GM19463 (cell line): ENCODE results near the gene SYT11.
A peak's percentile ranks its signal among the peaks of the same experiment; 100 is the strongest.

ENCODE experiments used
- ATAC-seq: cut with Tn5 transposase; IDR thresholded peaks from one replicate; pipeline ENCODE4 v1.9.1; 2021; ENCODE audit warnings: mild to moderate bottlenecking, moderate library complexity; ENCODE audit not compliant: unreplicated experiment

The SYT11 gene

DNA sequence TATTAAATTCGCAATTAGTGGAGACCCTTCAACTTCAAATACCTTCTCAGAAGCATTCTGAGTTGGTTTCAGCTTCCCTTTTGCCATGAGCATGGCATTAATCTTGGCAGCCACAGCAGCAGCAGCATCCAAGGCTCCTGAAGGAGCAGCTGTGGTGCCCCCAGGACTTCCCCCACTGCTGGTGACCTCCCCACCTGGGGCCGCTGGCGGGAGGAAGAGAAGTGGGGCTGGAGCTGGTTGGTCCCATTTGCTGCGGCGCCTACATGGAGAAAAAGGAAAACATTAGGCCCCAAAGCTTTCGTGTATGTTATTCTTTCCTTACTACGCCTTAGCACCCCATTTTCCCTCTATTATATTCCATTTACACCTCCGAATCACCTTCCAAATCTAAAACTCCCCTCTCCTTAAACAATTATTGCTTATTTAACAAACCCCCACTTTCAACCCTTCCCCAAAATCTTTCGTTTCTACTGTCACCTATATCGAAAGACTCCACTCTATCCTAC, 74.3 kb downstream of the SYT11 start:
- ATAC-seq, result no peak

DNA sequence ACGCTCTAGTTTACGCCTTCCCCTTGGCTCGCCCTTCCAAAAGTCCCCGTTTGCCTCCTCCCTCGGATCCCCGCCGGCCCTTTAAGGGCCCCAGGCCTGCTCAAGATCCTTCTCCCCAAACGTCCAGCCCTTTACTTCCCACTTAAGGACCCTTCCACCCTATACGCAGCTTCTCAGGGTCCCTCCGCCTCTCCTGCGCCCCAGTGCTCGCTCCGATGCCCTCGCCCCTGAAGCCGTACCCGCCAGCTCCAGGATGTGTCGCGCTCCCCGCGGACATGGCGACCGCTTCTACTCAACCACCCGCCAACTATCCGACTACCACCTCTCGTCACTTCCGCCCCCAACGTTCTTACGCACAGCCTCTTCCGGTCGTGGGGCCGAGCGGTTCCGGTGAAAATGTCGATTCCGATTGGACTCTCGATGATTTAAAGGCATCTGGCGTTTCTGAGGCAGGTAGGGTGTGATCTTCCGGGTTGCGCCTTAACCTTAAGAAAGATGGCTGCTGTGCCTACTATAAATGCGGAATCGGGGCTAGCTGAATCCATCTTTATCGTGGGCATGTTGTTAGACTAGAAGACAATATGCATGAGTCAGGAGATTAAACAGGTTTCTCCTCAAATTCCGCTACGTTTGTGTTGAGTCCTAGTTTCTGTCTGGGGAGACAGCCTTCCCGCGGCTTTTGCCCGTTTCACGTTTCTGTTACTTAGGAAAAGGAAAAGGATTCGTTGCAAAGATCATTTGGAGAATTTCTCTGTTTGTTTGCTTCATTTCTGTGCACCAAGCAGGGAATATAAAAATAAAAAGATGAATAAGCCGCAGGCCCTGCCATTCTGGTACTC, 74.9 kb downstream of the SYT11 start, which contains the start of gene KHDC4:
TSS of gene KHDC4 (minus strand) at position 317 of the 839 bp plus-strand sequence. CDS start at position 277, 40 bp downstream.
- peak; percentile 92 for ATAC-seq
